HG02588 (cell line): ENCODE measurements around the gene GPC4.
"Not testable (repeated sequence)": the region's sequence is repeated elsewhere in the genome, so short reads cannot be mapped to it uniquely, and the experiment has no call there.

Experiments used
- ATAC-seq: cut with Tn5 transposase; IDR thresholded peaks from one replicate; pipeline ENCODE4 v1.9.1; 2021; ENCODE audit warnings: mild to moderate bottlenecking, moderate library complexity; ENCODE audit not compliant: unreplicated experiment

The GPC4 gene

DNA sequence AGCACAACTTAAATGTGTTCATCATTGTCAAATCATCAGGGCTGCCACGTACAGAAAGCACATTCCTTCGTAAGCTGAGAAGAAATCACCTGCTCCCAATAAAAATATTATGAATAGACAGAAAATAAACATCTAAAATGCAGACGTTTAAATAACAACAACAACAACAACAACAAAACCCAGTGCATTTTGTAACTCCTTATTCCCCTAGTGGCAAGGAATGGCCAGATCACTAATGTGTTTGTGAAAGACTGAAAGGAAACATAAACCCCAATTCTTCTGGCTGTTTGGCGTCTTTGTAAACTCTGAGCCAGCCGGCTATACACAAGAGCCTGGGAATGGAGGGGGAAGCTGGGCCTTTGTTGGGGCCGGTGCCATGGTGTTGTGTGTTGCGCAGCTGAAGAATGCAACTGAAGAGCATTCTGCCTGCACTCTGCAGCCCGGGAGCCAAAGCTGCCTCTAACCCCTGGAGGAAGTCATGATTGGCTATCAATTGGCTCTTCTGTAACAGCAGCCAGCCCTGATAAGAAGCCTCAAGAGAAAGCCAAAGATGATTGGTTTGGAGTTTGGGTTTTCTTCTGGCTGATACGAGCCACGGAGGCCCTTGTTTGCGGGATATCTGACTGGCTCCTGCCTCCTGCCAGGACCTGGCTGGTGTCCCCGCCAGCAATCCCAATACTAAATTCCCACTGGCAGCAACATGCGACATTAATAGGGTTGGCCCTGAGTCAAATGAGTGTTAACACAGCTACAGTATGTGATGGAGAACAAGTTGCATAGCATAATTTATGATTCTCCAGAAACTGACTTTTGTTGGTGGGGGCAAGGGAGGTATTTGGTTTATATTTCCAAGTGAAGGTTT, 107.4 kb downstream of the GPC4 start:
- ATAC-seq = no peak

GRCh38 chrX:133307094-133307493, 108.2 kb downstream of the GPC4 start:
- no peak for ATAC-seq

- no peak for ATAC-seq
Measured at GRCh38 chrX:133306316-133306715, 109.0 kb downstream of the GPC4 start.

- ATAC-seq = no peak
Measured at GRCh38 chrX:133305348-133305747, 109.9 kb downstream of the GPC4 start.

GRCh38 chrX:133302775-133303445, 112.4 kb downstream of the GPC4 start:
- ATAC-seq = no peak

- ATAC-seq = no peak
Measured at GRCh38 chrX:133300591-133300990, 114.7 kb downstream of the GPC4 start.

- ATAC-seq = no peak
Measured at GRCh38 chrX:133297284-133297683, 118.0 kb downstream of the GPC4 start.

DNA sequence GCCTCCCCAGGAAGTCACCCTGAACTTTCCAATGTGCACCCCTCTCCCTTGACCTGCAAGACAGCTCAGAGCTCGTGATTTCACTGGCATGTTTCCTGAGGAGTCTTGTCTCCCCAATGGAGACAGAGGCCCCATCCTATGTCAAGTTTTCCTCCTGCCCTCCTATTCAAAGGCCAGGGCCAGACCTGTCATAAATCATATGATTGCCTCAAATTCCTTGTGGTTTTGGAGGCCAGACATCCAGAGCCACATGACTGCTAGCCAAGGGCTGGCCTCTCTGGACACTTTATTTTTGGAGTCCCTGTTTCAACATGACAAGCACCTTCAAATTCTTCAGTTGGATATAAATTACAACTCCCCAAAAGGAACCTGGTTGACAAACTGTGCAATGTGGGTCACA, 121.2 kb downstream of the GPC4 start:
- no peak for ATAC-seq

DNA sequence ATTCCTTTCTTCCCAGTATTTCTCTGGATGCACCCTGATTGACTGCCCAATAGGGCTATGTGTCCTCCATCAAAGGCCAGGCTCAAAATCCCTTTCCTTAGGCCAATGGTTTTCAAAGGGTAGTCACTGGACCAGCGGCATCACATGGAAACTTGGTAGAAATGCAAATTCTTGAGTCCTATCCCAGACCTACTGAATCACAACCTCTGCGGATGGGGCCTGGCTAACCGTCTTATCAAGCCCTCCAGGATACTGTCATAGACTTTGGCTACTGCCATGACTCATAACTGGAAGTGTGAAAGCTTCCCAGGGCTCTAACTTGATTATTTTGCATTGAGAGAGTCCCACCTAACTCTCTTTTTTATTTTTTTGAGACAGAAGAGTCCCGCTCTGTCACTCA, 125.2 kb downstream of the GPC4 start:
- no peak for ATAC-seq

DNA sequence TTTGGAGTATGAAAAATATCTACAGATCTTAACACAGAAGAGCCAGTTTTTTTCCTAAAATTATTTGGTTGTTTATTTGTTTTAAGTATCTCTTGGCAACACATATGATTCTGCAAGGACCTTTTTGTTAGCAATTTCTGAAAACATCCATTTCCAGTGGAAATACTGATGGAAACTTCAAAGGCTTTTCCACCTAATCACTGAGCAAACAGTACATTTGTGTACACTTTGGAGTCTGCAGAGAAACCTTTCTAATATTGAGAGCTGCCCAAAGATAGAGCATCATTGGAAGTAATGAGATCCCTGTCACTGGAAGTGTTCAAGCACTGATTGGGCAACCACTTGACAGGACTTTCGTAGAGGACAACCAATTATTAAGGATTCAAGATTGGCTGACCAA, 127.4 kb downstream of the GPC4 start:
- ATAC-seq = no peak

- ATAC-seq = no peak
Measured at GRCh38 chrX:133285341-133285740, 129.9 kb downstream of the GPC4 start.

DNA sequence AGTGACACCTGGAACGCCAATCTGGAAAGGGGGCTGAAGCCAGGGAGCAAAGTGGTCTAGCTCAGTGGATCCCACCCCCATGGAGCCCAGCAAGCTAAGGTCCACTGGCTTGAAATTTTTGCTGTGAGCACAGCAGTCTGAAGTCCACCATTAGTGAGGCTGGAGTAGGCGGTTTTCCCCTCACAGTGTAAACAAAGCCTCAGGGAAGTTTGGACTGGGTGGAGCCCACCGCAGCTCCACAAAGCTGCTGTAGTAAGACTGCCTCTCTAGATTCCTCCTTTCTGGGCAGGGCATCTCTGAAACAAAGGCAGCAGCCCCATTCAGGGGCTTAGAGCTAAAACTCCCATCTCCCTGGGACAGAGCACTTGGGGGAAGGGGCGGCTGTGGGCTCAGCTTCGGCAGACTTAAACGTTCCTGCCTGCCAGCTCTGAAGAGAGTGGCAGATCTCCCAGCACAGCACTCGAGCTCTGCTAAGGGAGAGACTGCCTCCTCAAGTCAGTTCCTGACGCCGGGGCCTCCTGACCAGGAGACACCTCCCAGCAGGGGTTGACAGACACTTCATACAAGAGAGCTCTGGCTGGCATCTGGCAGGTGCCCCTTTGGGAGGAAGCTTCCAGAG, 136.1 kb downstream of the GPC4 start:
- ATAC-seq = not testable (repeated sequence)

DNA sequence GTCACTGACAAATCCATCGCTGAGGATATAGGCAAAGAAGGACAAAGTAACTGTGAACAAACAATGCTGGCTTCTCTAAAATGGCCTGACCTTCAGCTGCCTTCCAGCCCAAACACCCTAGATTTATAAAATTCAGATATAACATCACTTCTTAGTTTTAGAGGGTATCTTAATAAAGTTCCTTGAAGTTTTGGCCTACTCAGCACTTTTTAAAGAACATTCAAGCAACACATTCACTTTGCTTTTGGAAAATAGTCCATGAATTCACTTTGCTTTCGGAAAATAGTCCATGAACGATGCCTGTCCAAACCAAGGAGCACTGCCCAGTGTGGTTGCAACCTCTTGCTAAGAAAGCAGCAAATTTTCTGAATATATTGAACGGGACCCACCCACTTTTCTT, 142.1 kb downstream of the GPC4 start:
- ATAC-seq = no peak

DNA sequence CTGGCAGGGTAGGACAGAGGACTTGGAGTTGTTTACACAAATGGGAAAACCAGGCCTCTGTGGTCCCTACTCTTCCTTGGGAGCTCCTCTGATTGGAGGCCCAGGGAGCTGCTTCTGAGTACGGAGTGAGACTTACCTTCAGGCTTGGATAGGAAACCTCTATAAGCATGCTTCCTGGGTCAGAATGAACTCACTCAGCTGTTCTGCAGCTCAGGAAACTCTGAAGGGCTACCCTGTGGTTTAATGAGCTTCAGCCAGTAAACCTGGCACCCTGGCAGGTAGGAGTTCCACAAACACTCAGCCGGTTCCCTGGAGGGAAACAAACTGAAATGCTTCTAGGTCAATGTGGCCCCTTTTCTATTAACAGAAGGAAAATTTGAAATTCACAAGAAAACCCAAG, 146.1 kb downstream of the GPC4 start:
- ATAC-seq = no peak

- no peak for ATAC-seq
Measured at GRCh38 chrX:133267621-133268020, 147.7 kb downstream of the GPC4 start.

DNA sequence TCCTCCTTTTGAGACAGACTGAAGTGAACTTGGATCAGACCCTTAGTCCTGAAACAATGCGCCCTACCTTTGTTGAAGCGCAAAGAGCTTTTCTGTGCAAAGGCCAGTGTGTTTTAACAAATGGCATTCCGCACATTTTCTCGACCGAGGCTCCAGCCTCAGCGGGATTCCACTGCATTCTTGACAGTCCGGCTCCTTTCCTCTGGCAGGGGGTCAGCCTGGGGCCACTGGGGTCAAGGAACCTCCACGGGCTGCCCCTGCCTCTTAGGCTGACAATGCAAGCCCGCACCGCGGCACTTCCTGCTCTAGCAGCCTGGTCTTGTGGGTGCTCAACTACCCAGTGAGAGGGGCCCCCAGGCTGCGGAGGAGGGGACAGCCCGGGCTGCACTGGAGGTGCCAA, 150.0 kb downstream of the GPC4 start:
- ATAC-seq = no peak

DNA sequence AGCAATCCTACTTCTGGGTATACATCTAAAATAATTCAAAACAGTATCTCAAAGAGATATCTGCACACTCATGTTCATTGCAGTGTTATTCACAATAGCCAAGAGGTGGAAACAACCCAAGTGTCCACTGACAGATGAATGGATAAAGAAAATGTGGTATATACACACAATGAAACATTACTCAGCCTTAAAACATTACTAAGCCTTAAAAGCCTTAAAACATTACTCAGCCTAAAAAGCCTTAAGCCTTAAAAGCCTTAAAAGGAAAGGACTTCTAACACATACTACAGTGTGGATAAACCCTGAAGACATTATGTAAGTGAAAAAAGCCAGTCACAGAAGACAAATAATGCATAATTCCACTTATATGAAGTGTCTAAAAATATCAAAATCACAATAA, 156.8 kb downstream of the GPC4 start:
- ATAC-seq = no peak

- ATAC-seq = no peak
Measured at GRCh38 chrX:133254666-133255065, 160.6 kb downstream of the GPC4 start.

GRCh38 chrX:133251204-133251603, 164.1 kb downstream of the GPC4 start:
- ATAC-seq = no peak

DNA sequence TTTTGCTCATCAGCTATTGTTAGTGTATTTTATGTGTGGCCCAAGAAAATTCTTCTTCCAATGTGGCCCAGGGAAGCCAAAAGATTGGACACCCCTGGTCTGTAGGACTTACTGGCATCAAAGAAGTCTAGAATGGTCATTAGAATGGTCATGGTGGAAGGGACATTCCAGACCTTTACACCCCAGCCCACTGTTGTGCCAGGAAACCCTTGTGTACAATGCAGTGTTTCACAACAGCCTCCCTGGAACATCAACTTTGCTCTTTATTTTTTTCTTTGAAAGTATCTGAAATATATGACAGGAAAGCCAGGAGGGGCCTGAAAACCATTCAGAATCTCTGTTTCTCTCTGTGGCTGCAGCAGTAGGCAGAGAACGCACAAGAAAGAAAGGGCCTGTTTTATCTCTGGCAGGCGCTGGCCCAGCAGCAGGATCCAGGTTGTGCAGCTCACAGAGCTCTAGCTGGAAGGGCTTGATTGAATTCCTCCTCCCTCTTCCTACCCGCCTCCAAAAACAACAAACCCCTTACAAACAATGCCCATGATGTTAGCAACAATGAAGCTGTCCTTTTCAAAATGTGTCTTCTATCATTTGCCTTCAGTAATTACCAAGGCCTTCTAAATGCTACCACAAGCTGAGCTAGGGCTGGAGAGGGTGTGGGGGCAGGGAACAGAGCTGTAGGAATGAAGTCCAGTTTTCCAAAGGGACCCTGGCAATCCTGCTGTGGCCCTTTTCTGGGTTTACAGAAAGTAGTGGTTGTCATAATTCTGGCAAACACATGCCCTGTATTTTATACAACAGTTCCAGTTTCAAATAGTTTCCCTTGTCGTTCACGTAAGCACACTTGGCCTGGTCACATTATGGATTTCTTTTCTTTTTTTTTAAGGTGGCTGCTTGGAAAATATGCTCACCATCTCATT, 164.8 kb downstream of the GPC4 start:
- no peak for ATAC-seq
